K562 (cell line): ENCODE data around the gene RBMX2. TPM values are rescaled to one million over a fixed set of nuclear protein-coding genes. Genes with fewer than 3 reads are reported as not detected.

Source experiments
- ATAC-seq: fragments of 200-7000 bp; cut with Tn5 transposase; 3 replicates; pipeline ENCODE4 v1.9.1; 2020; ENCODE audit warnings: moderate library complexity
- BruUV-seq: library from RNA; stranded (reverse); fragments of 400-500 nt; replicated peaks from 2 replicates; lab custom pipeline; 2021; lab: Mats Ljungman, UMichigan
- CTCF ChIA-PET: fragments of 300-600 bp; formaldehyde crosslinking; extraction: SDS; loops from one replicate; lab custom pipeline; 2021; ENCODE audit warnings: low intra/inter-chr PET ratio; lab: Yijun Ruan, JAX
- POLR2A ChIA-PET: fragments of 300-600, 350-650 bp; sonication (Branson Sonifier 250); formaldehyde crosslinking; extraction: SDS; loops from one replicate; lab custom pipeline; 2021; ENCODE audit warnings: antibody characterized with exemption, inconsistent platforms; lab: Yijun Ruan, JAX
- DNase-seq, 4 experiments: peaks; one replicate each; pipeline versions ENCODE4 v3.0.0 to v3.0.0-alpha.2; 2011 to 2018; ENCODE audit warnings: low spot score in 3 of 4, mixed read lengths in 3 of 4; ENCODE audit errors: extremely low read depth in 1 of 4
- FAIRE-seq: peaks from 2 replicates; lab custom pipeline; 2011; peaks lifted over from hg19 to GRCh38; lab: Jason Lieb, UNC
- H2AFZ ChIP-seq: 2 replicates; pipeline ENCODE4 v1.6.0; 2011; ENCODE audit warnings: low read depth, low read length, control low read depth, inconsistent platforms
- H3K27ac ChIP-seq: fragments of 200-600 bp; 3 replicates; pipeline ENCODE4 v1.8.0; 2011; ENCODE audit warnings: low read depth, mild to moderate bottlenecking, control low read depth, inconsistent platforms, low read length, moderate library complexity, mixed read lengths; ENCODE audit errors: extremely low read depth
- H3K27me3 ChIP-seq, 2 experiments: fragments of 300-600 bp in 1 of 2; 2 replicates in 1 of 2; 3 replicates in 1 of 2; pipeline versions ENCODE4 v1.6.0 to v1.8.0; 2011; ENCODE audit warnings: inconsistent platforms in 2 of 2, low read length in 2 of 2, mild to moderate bottlenecking in 1 of 2, mixed read lengths in 1 of 2, moderate library complexity in 1 of 2; ENCODE audit not compliant: control insufficient read depth in 2 of 2, insufficient read depth in 2 of 2
- H3K36me3 ChIP-seq: fragments of 300-600 bp; 3 replicates; pipeline ENCODE4 v1.8.0; 2011; ENCODE audit warnings: mild to moderate bottlenecking, low read length, inconsistent platforms; ENCODE audit not compliant: control insufficient read depth, insufficient read depth
- H3K4me1 ChIP-seq, 2 experiments: fragments of 200-600 bp in 1 of 2; replicated peaks in 1 of 2; 2 replicates in 1 of 2; 3 replicates in 1 of 2; pipeline versions ENCODE4 v1.5.1 to v1.8.0; 2011; ENCODE audit warnings: inconsistent platforms in 2 of 2, low read length in 2 of 2, mild to moderate bottlenecking in 1 of 2, mixed read lengths in 1 of 2, moderate library complexity in 1 of 2; ENCODE audit not compliant: control insufficient read depth in 2 of 2, insufficient read depth in 2 of 2
- H3K4me2 ChIP-seq: 2 replicates; pipeline ENCODE4 v1.6.1; 2011; ENCODE audit warnings: low read length, control low read depth, inconsistent platforms, mixed read lengths; ENCODE audit not compliant: insufficient read depth
- H3K4me3 ChIP-seq: fragments of 200-600 bp; sonication (generic), shearing (Covaris generic); 2 replicates; pipeline ENCODE4 v1.5.1; 2016; ENCODE audit warnings: control low read depth, inconsistent platforms
- H3K79me2 ChIP-seq: fragments of 200-600 bp; 3 replicates; pipeline ENCODE4 v1.8.0; 2011; ENCODE audit warnings: low read length, inconsistent platforms; ENCODE audit not compliant: control insufficient read depth, insufficient read depth
- H3K9ac ChIP-seq, 2 experiments: 2 replicates each; pipeline versions ENCODE4 v1.6.0 to v1.6.1; 2011; ENCODE audit warnings: low read depth in 2 of 2, low read length in 2 of 2, control low read depth in 1 of 2, inconsistent platforms in 1 of 2, mild to moderate bottlenecking in 1 of 2, mixed read lengths in 1 of 2; ENCODE audit not compliant: insufficient read depth in 1 of 2
- H3K9me1 ChIP-seq: one replicate; pipeline ENCODE4 v1.6.0; 2011; ENCODE audit warnings: inconsistent platforms, mild to moderate bottlenecking, low read length, moderate library complexity; ENCODE audit not compliant: control insufficient read depth, insufficient read depth
- H3K9me3 ChIP-seq: replicated peaks from 2 replicates; pipeline ENCODE4 v1.5.1; 2011; ENCODE audit warnings: low read depth, low read length, inconsistent platforms; ENCODE audit not compliant: control insufficient read depth, insufficient read depth
- H4K20me1 ChIP-seq: replicated peaks from 2 replicates; pipeline ENCODE4 v1.6.1; 2011; ENCODE audit warnings: low read length, inconsistent platforms, mixed read lengths; ENCODE audit not compliant: control insufficient read depth, insufficient read depth
- CEBPB ChIP-seq: fragments of 450-650 bp; IDR thresholded peaks from 2 replicates; pipeline ENCODE4 v1.6.1; 2016; ENCODE audit warnings: missing genetic modification characterization, missing compliant biosample characterization
- ELF1 ChIP-seq: fragments of 200-800 bp; sonication (Bioruptor generic); IDR thresholded peaks from 2 replicates; pipeline ENCODE4 v1.6.1; 2016; ENCODE audit warnings: missing genetic modification characterization, missing compliant biosample characterization
- EP300 ChIP-seq: IDR thresholded peaks from 2 replicates; pipeline ENCODE4 v1.6.1; 2012; ENCODE audit warnings: low read length, improper control_type of control experiment
- KDM1A ChIP-seq, 2 experiments: fragments of 450-650 bp; IDR thresholded peaks; 2 replicates each; pipeline ENCODE4 v1.6.1; 2016; ENCODE audit warnings: mild to moderate bottlenecking in 2 of 2
- MAFF ChIP-seq: IDR thresholded peaks from 2 replicates; pipeline ENCODE4 v1.6.1; 2012; ENCODE audit warnings: low read length, improper control_type of control experiment
- MYBL2 ChIP-seq, 2 experiments: fragments of 450-650 bp in 1 of 2; sonication (generic) in 1 of 2; formaldehyde crosslinking in 1 of 2; IDR thresholded peaks; 2 replicates each; pipeline versions ENCODE4 v1.6.1 to v1.8.1; 2017 to 2022; ENCODE audit warnings: borderline replicate concordance in 1 of 2, inconsistent platforms in 1 of 2, low read depth in 1 of 2, mild to moderate bottlenecking in 1 of 2, missing genetic modification reagents in 1 of 2, moderate library complexity in 1 of 2
- NR2F6 ChIP-seq: fragments of 450-650 bp; formaldehyde crosslinking; IDR thresholded peaks from 2 replicates; pipeline ENCODE4 v1.4.0; 2020; ENCODE audit warnings: mild to moderate bottlenecking
- SAFB2 ChIP-seq: fragments of 200-400 bp; formaldehyde crosslinking; IDR thresholded peaks from 2 replicates; pipeline ENCODE4 v1.6.1; 2018; ENCODE audit warnings: borderline replicate concordance, low read length, low read depth, moderate library complexity; ENCODE audit not compliant: severe bottlenecking
- SPI1 ChIP-seq: IDR thresholded peaks from 2 replicates; pipeline ENCODE4 v1.6.1; 2011; ENCODE audit warnings: low read depth, low read length, control low read depth, borderline replicate concordance
- XRCC4 ChIP-seq: IDR thresholded peaks from one replicate; pipeline ENCODE4 v1.6.1; 2011; ENCODE audit not compliant: insufficient read depth, insufficient read length; ENCODE audit errors: extremely low read depth
- ZNF124 ChIP-seq: sonication (generic); formaldehyde crosslinking; IDR thresholded peaks from 2 replicates; pipeline ENCODE4 v1.8.1; 2022; ENCODE audit warnings: missing genetic modification reagents
- WGBS: fragments of 100-300 bp; shearing (Covaris generic); methylation state at CpG from one replicate; pipeline ENCODE4 v1.1.6; 2016; ENCODE audit warnings: low coverage, mixed read lengths; ENCODE audit not compliant: insufficient coverage; ENCODE audit errors: missing lambda C conversion rate; 5-methylcytosine and 5-hydroxymethylcytosine counted together
- in situ Hi-C: fragments of 300-500 bp; cut with MboI; formaldehyde crosslinking; loops from 4 replicates; pipeline ENCODE4 v1.15.0; 2018; ENCODE audit warnings: inconsistent platforms, mixed read lengths
- intact Hi-C: fragments of 100-400 bp; cut with micrococcal nuclease; formaldehyde crosslinking; loops from 2 replicates; pipeline ENCODE4 v1.14.2; 2022
- polyA plus RNA-seq, 8 experiments: library from polyadenylated mRNA; depleted of rRNA in 4 of 8; stranded (reverse) in 5 of 8; unstranded in 3 of 8; fragments of >200 nt; fragmentation: Nextera tagmentation in 2 of 8; fragmentation: Illumina TruSeq in 1 of 8; extraction: Ambion mirVana in 2 of 8; extraction: Trizol in 1 of 8; gene quantifications; 2 replicates each; pipeline versions ENCODE4 v1.2.1 to v1.2.3, GENCODE V29; 2011 to 2014; ENCODE audit warnings: inconsistent platforms in 1 of 8, missing spikeins in 1 of 8
- total RNA-seq, 7 experiments: library from RNA; depleted of rRNA in 6 of 7; stranded (reverse); fragments of >200 nt in 6 of 7; fragmentation: Illumina TruSeq in 2 of 7; extraction: Trizol in 2 of 7; gene quantifications; 2 replicates each; pipeline versions ENCODE4 v1.2.1 to v1.2.3, GENCODE V29; 2011 to 2021; ENCODE audit warnings: low replicate concordance in 1 of 7

Gene RBMX2
- total and polyA plus RNA-seq, 9 of the 15 experiments (the other 6 are each of a cell fraction or from before 2014, with no cell fraction given), result 27.2 to 62.5 (median 54.1) TPM

DNA sequence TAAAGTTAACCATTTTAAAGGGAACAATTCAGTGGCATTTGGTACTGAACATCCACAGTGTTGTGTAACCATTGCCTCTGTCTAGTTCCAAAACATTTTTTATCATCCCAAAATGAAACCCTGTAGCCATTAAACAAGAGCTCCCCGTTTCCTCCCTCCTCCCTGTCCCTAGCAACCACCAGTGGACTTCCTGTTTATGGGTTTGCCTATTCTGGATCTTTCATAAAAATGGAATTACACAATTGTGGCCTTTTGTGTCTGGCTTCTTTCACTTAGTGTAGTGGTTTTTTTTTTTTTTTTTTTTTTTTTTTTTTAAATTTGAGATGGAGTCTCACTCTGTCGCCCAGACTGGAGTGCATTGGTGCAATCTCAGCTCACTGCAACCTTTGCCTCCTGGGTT lies 11.6 kb downstream of the RBMX2 start:
- Histone ChIP-seq H3K9ac (no peak overlapping the region), H3K4me1 (peaks cover 4 to 26% of the 10 kb centered on the region in 2 experiments; a peak in 3 of 5 replicates), H4K20me1 (no peaks in the 10 kb centered on the region), H3K79me2 (no peaks in the 10 kb centered on the region), H3K36me3 (peaks cover 52% of the 10 kb centered on the region), H3K27me3 (no peaks in the 10 kb centered on the region), H3K9me3 (no peaks in the 10 kb centered on the region), H2AFZ (no peak overlapping the region), H3K27ac (no peak overlapping the region), H3K4me3 (no peak overlapping the region), H3K4me2 (no peak overlapping the region), H3K9me1 (no peaks in the 10 kb centered on the region)
- DNase-seq, result no peak
- intact Hi-C loops (no loop called here), in situ Hi-C loops (no loop called here)
- TF ChIP-seq ZNF124 (CRISPR knock-in tag), result no peak
- TF ChIP-seq MAFF, result no peak
- TF ChIP-seq XRCC4, result no peak
- peak; percentile 17; the same call in 1 of the 2 replicates for TF ChIP-seq SPI1
- TF ChIP-seq SAFB2, result no peak
- TF ChIP-seq ELF1 (tag), result 0 out of 2 replicates have a peak, but pooled peaks have one; percentile 23
- no peak for TF ChIP-seq NR2F6
- no peak for TF ChIP-seq CEBPB (tag)
- no peak for TF ChIP-seq EP300
- TF ChIP-seq KDM1A (IDR thresholded peaks at IDR 0.05), result no peak
- TF ChIP-seq MYBL2 (IDR thresholded peaks at IDR 0.05; ENCODE audit: low read depth), result no peak
- no peak for TF ChIP-seq MYBL2 (CRISPR knock-in tag; IDR thresholded peaks at IDR 0.05; ENCODE audit: borderline replicate concordance)
- no peak for FAIRE-seq
- ATAC-seq, result no peak
- ChIA-PET POLR2A (interaction anchor here (2.0 kb wide), 1 partner anchor 11 kb away, joined by 5 read pairs; the partner anchor contains the start of gene RBMX2), CTCF (no interaction called here)
- no TSS peak for BruUV-seq
- WGBS, result 63% methylated on average over 1 of the region's 2 CpGs
